Caco-2 (cell line): ENCODE data around the gene PODXL2. TPM values are rescaled to one million over a fixed set of nuclear protein-coding genes. Genes with fewer than 3 reads are reported as not detected.

Experiments
- BruUV-seq: library from RNA; stranded (reverse); fragments of 400-500 nt; replicated peaks from 2 replicates; lab custom pipeline; 2021; lab: Mats Ljungman, UMichigan
- CTCF ChIA-PET: fragments of 300-600 bp; sonication (Branson Sonifier 250); formaldehyde crosslinking; loops from one replicate; lab custom pipeline; 2022; ENCODE audit warnings: antibody characterized with exemption; lab: Charles Lee
- POLR2A ChIA-PET: fragments of 300-600 bp; sonication (Branson Sonifier 250); formaldehyde crosslinking; loops from one replicate; lab custom pipeline; 2022; ENCODE audit warnings: antibody characterized with exemption; lab: Charles Lee
- DNase-seq, 2 experiments: peaks; one replicate each; pipeline versions ENCODE4 v3.0.0 to v3.0.0-alpha.2; 2020 to 2022
- H3K27me3 ChIP-seq: replicated peaks from 2 replicates; pipeline ENCODE4 v1.6.0; 2011; ENCODE audit warnings: low read length; ENCODE audit not compliant: control insufficient read depth, insufficient read depth
- H3K36me3 ChIP-seq: 2 replicates; pipeline ENCODE4 v1.5.1; 2011; ENCODE audit warnings: low read length; ENCODE audit not compliant: control insufficient read depth, insufficient read depth
- H3K4me1 ChIP-seq: fragments of 250-450 bp; sonication (Bioruptor Pico); 2 replicates; pipeline ENCODE4 v1.5.1; 2020; ENCODE audit warnings: mild to moderate bottlenecking
- H3K4me3 ChIP-seq: 2 replicates; pipeline ENCODE4 v1.5.1; 2011; ENCODE audit warnings: low read depth, mild to moderate bottlenecking, control low read depth, low read length
- H3K9me3 ChIP-seq: fragments of 250-450 bp; sonication (Bioruptor Pico); 2 replicates; pipeline ENCODE4 v1.5.1; 2020; ENCODE audit warnings: mild to moderate bottlenecking, moderate library complexity
- H3K27ac Mint-ChIP-seq: one replicate; pipeline ENCODE4 v1.8.0; 2022; ENCODE audit warnings: mixed read lengths; ENCODE audit not compliant: unreplicated experiment
- H3K27me3 Mint-ChIP-seq: one replicate; pipeline ENCODE4 v1.8.0; 2022; ENCODE audit warnings: mixed read lengths; ENCODE audit not compliant: insufficient read depth, unreplicated experiment
- H3K36me3 Mint-ChIP-seq: one replicate; pipeline ENCODE4 v1.8.0; 2022; ENCODE audit warnings: mild to moderate bottlenecking, mixed read lengths; ENCODE audit not compliant: insufficient read depth, unreplicated experiment
- H3K4me1 Mint-ChIP-seq: one replicate; pipeline ENCODE4 v1.8.0; 2022; ENCODE audit warnings: low read depth, mixed read lengths; ENCODE audit not compliant: unreplicated experiment
- H3K4me3 Mint-ChIP-seq: one replicate; pipeline ENCODE4 v1.8.0; 2022; ENCODE audit warnings: mild to moderate bottlenecking, moderate library complexity, mixed read lengths; ENCODE audit not compliant: unreplicated experiment
- H3K9me3 Mint-ChIP-seq: one replicate; pipeline ENCODE4 v1.8.0; 2022; ENCODE audit warnings: mixed read lengths; ENCODE audit not compliant: unreplicated experiment
- intact Hi-C: fragments of 100-400 bp; cut with micrococcal nuclease; formaldehyde crosslinking; loops from one replicate; pipeline ENCODE4 v1.10.0; 2022; ENCODE audit not compliant: unreplicated experiment
- total RNA-seq: library from RNA; stranded (reverse); gene quantifications from 2 replicates; pipeline ENCODE4 v1.2.3, GENCODE V29; 2022
- TF ChIP-seq, protein P1 (sequence below), 2 experiments: fragments of 200-600 bp in 1 of 2; IDR thresholded peaks; 1 replicate in 1 of 2; 2 replicates in 1 of 2; pipeline versions ENCODE4 v1.5.1 to v1.8.0; 2011 to 2022; ENCODE audit warnings: antibody characterized with exemption in 1 of 2, control low read depth in 1 of 2, inconsistent platforms in 1 of 2, low read depth in 1 of 2, low read length in 1 of 2, mild to moderate bottlenecking in 1 of 2, moderate library complexity in 1 of 2; ENCODE audit not compliant: insufficient read depth in 1 of 2, severe bottlenecking in 1 of 2, unreplicated experiment in 1 of 2

The PODXL2 gene
- total RNA-seq, 1 experiment from 2014 or later = 39.1 TPM

DNA sequence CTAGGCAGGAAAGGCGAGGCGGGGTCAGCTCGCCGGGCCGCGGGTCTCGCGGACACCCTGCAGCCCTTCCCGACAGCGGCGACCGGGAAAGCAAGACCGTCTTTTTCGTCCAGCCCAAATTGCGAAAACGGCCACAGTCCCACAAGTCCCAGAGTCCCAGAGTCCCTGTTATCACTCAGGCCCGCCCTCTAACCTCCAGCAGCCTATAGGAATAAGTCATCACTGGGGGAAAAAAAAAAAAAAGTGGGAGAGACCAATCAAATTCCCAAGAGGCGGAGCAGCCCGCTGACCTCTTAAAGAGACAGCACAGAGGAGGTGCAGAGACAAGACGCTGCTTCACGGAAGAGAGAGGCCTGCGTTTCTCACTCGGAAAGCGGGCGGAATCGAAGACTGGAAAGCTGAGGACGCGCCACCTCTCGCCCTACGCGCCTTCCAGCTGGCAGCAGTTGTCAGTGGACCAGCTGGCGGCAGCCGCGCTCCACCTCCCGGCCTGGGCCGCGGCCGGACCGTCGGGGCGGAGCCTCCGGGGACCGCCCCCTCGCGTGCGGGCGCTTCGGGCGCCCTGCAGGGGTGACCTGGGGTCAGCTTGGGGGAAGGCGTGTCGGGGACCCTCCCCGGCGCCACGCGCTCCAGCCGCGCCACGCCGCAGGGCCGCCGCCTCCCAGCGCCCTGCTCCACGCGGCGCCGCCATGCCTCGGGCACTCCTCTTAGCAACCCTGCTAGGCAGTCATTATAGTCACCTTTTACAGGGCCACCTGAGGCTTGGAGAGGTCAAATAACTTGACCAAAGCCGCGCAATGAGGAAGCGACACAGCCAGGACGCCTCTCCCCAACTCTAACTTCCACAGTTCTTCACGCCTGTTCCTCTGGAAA is 38.2 kb upstream of the PODXL2 start, which contains the start of gene TPRA1:
TSS of gene TPRA1 (minus strand) at position 141 of the 873 bp plus-strand sequence. CDS start 10,587 bp downstream, outside the sequence.
- peak; percentile 94 to 96 for DNase-seq
- no peaks in the 10 kb centered on the region for H3K9me3 Mint-ChIP-seq
- Histone ChIP-seq H3K4me1 (peaks cover 19% of the 10 kb centered on the region), H3K9me3 (no peaks in the 10 kb centered on the region), H3K27me3 (no peaks in the 10 kb centered on the region), H3K4me3 (peak within 1 kb of the TSS; percentile 88), H3K36me3 (no peaks in the 10 kb centered on the region)
- BruUV-seq = TSS peak; percentile 79
- CTCF ChIA-PET = interaction anchor here (0.6 to 1.6 kb wide), 7 partner anchors 16 to 1655 kb away, joined by 3 to 12 read pairs (median 4); partner anchors contain the start of gene PODXL2
- peak within 1 kb of the TSS; percentile 87 for H3K4me3 Mint-ChIP-seq
- intact Hi-C loops = loop anchor here (2.0 to 10.0 kb wide), 3 partner anchors 38 to 381 kb away; partner anchors contain the start of genes ABTB1 and PODXL2
- peaks cover 26% of the 10 kb centered on the region for H3K4me1 Mint-ChIP-seq
- peak within 1 kb of the TSS; percentile 90 for H3K27ac Mint-ChIP-seq
- TF ChIP-seq, protein P1, sequence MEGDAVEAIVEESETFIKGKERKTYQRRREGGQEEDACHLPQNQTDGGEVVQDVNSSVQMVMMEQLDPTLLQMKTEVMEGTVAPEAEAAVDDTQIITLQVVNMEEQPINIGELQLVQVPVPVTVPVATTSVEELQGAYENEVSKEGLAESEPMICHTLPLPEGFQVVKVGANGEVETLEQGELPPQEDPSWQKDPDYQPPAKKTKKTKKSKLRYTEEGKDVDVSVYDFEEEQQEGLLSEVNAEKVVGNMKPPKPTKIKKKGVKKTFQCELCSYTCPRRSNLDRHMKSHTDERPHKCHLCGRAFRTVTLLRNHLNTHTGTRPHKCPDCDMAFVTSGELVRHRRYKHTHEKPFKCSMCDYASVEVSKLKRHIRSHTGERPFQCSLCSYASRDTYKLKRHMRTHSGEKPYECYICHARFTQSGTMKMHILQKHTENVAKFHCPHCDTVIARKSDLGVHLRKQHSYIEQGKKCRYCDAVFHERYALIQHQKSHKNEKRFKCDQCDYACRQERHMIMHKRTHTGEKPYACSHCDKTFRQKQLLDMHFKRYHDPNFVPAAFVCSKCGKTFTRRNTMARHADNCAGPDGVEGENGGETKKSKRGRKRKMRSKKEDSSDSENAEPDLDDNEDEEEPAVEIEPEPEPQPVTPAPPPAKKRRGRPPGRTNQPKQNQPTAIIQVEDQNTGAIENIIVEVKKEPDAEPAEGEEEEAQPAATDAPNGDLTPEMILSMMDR (IDR thresholded peaks at IDR 0.05; ENCODE audit: insufficient read depth in 1 of 2, low read depth in 1 of 2, low read length in 1 of 2, severe bottlenecking in 1 of 2, unreplicated experiment in 1 of 2) = peak in 1 of 2 experiments; percentile 34
- peaks cover 13% of the 10 kb centered on the region for H3K36me3 Mint-ChIP-seq
- POLR2A ChIA-PET = interaction anchor here (0.6 to 0.9 kb wide), 3 partner anchors 9 to 580 kb away, joined by 3 to 5 read pairs (median 4); no protein-coding TSS in a partner anchor
- H3K27me3 Mint-ChIP-seq = no peaks in the 10 kb centered on the region

DNA sequence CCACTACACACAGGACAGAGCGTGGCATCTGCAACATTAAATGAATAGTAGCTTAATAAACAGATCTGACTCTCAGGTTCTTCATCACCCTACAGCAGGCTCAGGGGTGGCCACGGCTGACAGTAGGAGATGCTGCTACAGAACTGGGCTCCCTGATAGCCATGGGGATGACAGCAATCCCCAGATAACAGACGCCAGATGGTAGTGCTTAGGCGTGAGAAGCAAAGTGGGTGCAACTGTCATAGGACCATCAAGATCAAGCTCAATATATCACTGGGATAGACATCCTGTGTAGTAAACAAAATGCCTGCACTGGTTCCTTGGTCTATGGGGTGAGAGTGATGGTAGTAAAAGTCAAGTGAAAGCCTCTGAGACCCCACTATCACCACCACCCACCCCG is 35.8 kb upstream of the PODXL2 start:
- H3K4me1 ChIP-seq = peaks cover 18% of the 10 kb centered on the region
- H3K36me3 Mint-ChIP-seq = peaks cover 24% of the 10 kb centered on the region
- H3K27me3 ChIP-seq = no peaks in the 10 kb centered on the region
- H3K36me3 ChIP-seq = no peaks in the 10 kb centered on the region
- no peaks in the 10 kb centered on the region for H3K9me3 ChIP-seq
- no peak overlapping the region for H3K4me3 Mint-ChIP-seq
- TF ChIP-seq, protein P1 (IDR thresholded peaks at IDR 0.05; ENCODE audit: insufficient read depth in 1 of 2, low read depth in 1 of 2, low read length in 1 of 2, severe bottlenecking in 1 of 2, unreplicated experiment in 1 of 2) = no peak
- H3K4me1 Mint-ChIP-seq = peaks cover 41% of the 10 kb centered on the region
- no peaks in the 10 kb centered on the region for H3K9me3 Mint-ChIP-seq
- CTCF ChIA-PET = no interaction called here
- no peak for DNase-seq
- H3K27me3 Mint-ChIP-seq = no peaks in the 10 kb centered on the region
- no TSS peak for BruUV-seq
- intact Hi-C loops = loop anchor here (5.0 to 10.0 kb wide), 2 partner anchors 82 to 379 kb away; partner anchors contain the start of gene ABTB1
- POLR2A ChIA-PET = no interaction called here
- H3K4me3 ChIP-seq = no peak overlapping the region
- no peak overlapping the region for H3K27ac Mint-ChIP-seq

DNA sequence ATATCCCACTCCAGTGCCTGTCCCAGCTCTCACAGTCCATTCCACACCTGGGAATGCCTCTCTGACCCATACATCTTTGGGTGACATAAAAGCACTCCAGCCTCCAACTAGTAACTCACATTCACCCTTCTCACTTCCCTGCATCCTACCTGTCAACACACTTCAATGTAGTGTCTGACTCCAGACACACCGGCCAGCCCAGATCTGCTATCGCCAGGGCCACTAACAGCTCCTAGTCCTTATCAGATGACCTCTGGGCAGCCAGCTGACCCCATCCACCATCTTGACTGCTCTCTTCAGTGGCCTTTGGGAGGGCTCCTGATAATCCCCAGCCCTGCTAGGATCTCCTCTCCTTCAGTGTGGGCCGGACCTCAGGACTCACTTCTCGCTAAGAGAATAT is 33.7 kb upstream of the PODXL2 start:
- Mint-ChIP-seq H3K9me3 (no peaks in the 10 kb centered on the region), H3K27ac (peak overlapping the region; percentile 24), H3K4me1 (peaks cover 28% of the 10 kb centered on the region), H3K4me3 (no peak overlapping the region), H3K27me3 (no peaks in the 10 kb centered on the region), H3K36me3 (peaks cover 37% of the 10 kb centered on the region)
- H3K27me3 ChIP-seq = no peaks in the 10 kb centered on the region
- H3K36me3 ChIP-seq = no peaks in the 10 kb centered on the region
- H3K4me3 ChIP-seq = no peak overlapping the region
- BruUV-seq = no TSS peak
- TF ChIP-seq, protein P1 (IDR thresholded peaks at IDR 0.05; ENCODE audit: insufficient read depth in 1 of 2, low read depth in 1 of 2, low read length in 1 of 2, severe bottlenecking in 1 of 2, unreplicated experiment in 1 of 2) = no peak
- H3K4me1 ChIP-seq = peaks cover 10% of the 10 kb centered on the region
- POLR2A ChIA-PET = no interaction called here
- CTCF ChIA-PET = no interaction called here
- no peak for DNase-seq
- no peaks in the 10 kb centered on the region for H3K9me3 ChIP-seq
- intact Hi-C loops = loop anchor here (10.0 kb wide), 1 partner anchor 79 kb away; the partner anchor contains the start of gene ABTB1
